SK-N-SH treated with all-trans-retinoic acid at 6 μM for 48 hours (cell line): ENCODE data around the gene MTMR10.

Experiments used
- ARNTL ChIP-seq: fragments of 450-650 bp; formaldehyde crosslinking; IDR thresholded peaks from 2 replicates; pipeline ENCODE4 v1.5.0; 2020; ENCODE audit warnings: low read depth, mild to moderate bottlenecking, moderate library complexity, borderline replicate concordance
- ESRRG ChIP-seq: fragments of 250-450 bp; sonication (Bioruptor Pico); IDR thresholded peaks from 2 replicates; pipeline ENCODE4 v1.6.1; 2021; ENCODE audit warnings: mild to moderate bottlenecking
- GLIS3 ChIP-seq: fragments of 250-450 bp; sonication (Bioruptor Pico); IDR thresholded peaks from 2 replicates; pipeline ENCODE4 v1.5.0; 2020; ENCODE audit warnings: mild to moderate bottlenecking, moderate library complexity
- ISL1 ChIP-seq: fragments of 250-450 bp; sonication (Bioruptor Pico); IDR thresholded peaks from 2 replicates; pipeline ENCODE4 v2.1.2; 2022; ENCODE audit warnings: mild to moderate bottlenecking, moderate library complexity
- SNAI2 ChIP-seq: fragments of 250-450 bp; sonication (Bioruptor Pico); IDR thresholded peaks from 2 replicates; pipeline ENCODE4 v1.5.0; 2020; ENCODE audit warnings: mild to moderate bottlenecking, moderate library complexity
- TOX ChIP-seq: fragments of 250-450 bp; sonication (Bioruptor Pico); IDR thresholded peaks from 2 replicates; pipeline ENCODE4 v1.8.0; 2021; ENCODE audit warnings: mild to moderate bottlenecking, moderate library complexity, borderline replicate concordance
- ZFP3 ChIP-seq: fragments of 250-450 bp; sonication (Bioruptor Pico); IDR thresholded peaks from 2 replicates; pipeline ENCODE4 v1.5.0; 2020; ENCODE audit warnings: mild to moderate bottlenecking, moderate library complexity
- TF ChIP-seq, protein P1 (sequence below): fragments of 250-450 bp; sonication (Bioruptor Pico); IDR thresholded peaks from 2 replicates; pipeline ENCODE4 v1.5.1; 2020; ENCODE audit warnings: low read depth, mild to moderate bottlenecking, moderate library complexity
- TF ChIP-seq, protein P2 (sequence below): fragments of 250-450 bp; sonication (Bioruptor Pico); IDR thresholded peaks from 2 replicates; pipeline ENCODE4 v1.8.0; 2020; ENCODE audit warnings: mild to moderate bottlenecking, moderate library complexity, borderline replicate concordance
- TF ChIP-seq, protein P3 (sequence below): fragments of 250-450 bp; sonication (Bioruptor Pico); IDR thresholded peaks from 2 replicates; pipeline ENCODE4 v1.5.1; 2021; ENCODE audit warnings: mild to moderate bottlenecking, moderate library complexity
- TF ChIP-seq, protein P4 (sequence below): fragments of 250-450 bp; sonication (Bioruptor Pico); IDR thresholded peaks from 2 replicates; pipeline ENCODE4 v1.5.0; 2020; ENCODE audit warnings: mild to moderate bottlenecking, moderate library complexity

DNA sequence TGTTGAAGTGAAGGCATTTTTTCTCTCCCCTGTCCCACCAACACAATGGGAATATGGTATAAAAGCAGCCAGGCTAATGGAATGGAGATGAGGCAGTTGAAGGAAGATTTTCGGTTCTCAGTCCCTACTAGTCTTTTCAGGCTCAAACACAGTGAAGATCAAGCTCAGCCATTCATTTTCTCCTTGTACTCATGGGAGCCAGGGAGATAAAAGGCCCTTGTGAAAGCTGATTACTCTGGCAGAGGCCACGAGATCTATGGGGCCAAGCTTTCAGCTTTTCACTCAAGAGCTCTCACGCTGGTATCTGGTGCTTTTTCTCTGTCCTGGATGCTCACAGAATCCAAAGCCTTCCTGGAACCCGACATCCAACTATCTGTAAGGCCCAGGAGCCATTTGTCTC is 102.2 kb downstream of the MTMR10 start:
- TF ChIP-seq, protein P1, sequence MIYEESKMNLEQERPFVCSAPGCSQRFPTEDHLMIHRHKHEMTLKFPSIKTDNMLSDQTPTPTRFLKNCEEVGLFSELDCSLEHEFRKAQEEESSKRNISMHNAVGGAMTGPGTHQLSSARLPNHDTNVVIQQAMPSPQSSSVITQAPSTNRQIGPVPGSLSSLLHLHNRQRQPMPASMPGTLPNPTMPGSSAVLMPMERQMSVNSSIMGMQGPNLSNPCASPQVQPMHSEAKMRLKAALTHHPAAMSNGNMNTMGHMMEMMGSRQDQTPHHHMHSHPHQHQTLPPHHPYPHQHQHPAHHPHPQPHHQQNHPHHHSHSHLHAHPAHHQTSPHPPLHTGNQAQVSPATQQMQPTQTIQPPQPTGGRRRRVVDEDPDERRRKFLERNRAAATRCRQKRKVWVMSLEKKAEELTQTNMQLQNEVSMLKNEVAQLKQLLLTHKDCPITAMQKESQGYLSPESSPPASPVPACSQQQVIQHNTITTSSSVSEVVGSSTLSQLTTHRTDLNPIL (CRISPR knock-in tag), result no peak
- TF ChIP-seq, protein P2, sequence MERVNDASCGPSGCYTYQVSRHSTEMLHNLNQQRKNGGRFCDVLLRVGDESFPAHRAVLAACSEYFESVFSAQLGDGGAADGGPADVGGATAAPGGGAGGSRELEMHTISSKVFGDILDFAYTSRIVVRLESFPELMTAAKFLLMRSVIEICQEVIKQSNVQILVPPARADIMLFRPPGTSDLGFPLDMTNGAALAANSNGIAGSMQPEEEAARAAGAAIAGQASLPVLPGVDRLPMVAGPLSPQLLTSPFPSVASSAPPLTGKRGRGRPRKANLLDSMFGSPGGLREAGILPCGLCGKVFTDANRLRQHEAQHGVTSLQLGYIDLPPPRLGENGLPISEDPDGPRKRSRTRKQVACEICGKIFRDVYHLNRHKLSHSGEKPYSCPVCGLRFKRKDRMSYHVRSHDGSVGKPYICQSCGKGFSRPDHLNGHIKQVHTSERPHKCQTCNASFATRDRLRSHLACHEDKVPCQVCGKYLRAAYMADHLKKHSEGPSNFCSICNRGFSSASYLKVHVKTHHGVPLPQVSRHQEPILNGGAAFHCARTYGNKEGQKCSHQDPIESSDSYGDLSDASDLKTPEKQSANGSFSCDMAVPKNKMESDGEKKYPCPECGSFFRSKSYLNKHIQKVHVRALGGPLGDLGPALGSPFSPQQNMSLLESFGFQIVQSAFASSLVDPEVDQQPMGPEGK (CRISPR knock-in tag), result no peak
- TF ChIP-seq GLIS3 (no peak), ARNTL (CRISPR knock-in tag) (no peak), ISL1 (CRISPR knock-in tag) (no peak), SNAI2 (CRISPR knock-in tag) (no peak), TOX (CRISPR knock-in tag) (no peak), ESRRG (CRISPR knock-in tag) (no peak), ZFP3 (no peak)
- TF ChIP-seq, protein P3, sequence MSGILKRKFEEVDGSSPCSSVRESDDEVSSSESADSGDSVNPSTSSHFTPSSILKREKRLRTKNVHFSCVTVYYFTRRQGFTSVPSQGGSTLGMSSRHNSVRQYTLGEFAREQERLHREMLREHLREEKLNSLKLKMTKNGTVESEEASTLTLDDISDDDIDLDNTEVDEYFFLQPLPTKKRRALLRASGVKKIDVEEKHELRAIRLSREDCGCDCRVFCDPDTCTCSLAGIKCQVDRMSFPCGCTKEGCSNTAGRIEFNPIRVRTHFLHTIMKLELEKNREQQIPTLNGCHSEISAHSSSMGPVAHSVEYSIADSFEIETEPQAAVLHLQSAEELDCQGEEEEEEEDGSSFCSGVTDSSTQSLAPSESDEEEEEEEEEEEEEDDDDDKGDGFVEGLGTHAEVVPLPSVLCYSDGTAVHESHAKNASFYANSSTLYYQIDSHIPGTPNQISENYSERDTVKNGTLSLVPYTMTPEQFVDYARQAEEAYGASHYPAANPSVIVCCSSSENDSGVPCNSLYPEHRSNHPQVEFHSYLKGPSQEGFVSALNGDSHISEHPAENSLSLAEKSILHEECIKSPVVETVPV (CRISPR knock-in tag), result no peak
- TF ChIP-seq, protein P4, sequence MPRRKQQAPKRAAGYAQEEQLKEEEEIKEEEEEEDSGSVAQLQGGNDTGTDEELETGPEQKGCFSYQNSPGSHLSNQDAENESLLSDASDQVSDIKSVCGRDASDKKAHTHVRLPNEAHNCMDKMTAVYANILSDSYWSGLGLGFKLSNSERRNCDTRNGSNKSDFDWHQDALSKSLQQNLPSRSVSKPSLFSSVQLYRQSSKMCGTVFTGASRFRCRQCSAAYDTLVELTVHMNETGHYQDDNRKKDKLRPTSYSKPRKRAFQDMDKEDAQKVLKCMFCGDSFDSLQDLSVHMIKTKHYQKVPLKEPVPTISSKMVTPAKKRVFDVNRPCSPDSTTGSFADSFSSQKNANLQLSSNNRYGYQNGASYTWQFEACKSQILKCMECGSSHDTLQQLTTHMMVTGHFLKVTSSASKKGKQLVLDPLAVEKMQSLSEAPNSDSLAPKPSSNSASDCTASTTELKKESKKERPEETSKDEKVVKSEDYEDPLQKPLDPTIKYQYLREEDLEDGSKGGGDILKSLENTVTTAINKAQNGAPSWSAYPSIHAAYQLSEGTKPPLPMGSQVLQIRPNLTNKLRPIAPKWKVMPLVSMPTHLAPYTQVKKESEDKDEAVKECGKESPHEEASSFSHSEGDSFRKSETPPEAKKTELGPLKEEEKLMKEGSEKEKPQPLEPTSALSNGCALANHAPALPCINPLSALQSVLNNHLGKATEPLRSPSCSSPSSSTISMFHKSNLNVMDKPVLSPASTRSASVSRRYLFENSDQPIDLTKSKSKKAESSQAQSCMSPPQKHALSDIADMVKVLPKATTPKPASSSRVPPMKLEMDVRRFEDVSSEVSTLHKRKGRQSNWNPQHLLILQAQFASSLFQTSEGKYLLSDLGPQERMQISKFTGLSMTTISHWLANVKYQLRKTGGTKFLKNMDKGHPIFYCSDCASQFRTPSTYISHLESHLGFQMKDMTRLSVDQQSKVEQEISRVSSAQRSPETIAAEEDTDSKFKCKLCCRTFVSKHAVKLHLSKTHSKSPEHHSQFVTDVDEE (CRISPR knock-in tag), result no peak
